NAMALWA (cell line): ENCODE measurements around the gene IGSF9B.

Experiments used
- DNase-seq: peaks from one replicate; pipeline ENCODE4 v3.0.0-alpha.2; 2015; ENCODE audit warnings: low spot score

Gene IGSF9B

DNA sequence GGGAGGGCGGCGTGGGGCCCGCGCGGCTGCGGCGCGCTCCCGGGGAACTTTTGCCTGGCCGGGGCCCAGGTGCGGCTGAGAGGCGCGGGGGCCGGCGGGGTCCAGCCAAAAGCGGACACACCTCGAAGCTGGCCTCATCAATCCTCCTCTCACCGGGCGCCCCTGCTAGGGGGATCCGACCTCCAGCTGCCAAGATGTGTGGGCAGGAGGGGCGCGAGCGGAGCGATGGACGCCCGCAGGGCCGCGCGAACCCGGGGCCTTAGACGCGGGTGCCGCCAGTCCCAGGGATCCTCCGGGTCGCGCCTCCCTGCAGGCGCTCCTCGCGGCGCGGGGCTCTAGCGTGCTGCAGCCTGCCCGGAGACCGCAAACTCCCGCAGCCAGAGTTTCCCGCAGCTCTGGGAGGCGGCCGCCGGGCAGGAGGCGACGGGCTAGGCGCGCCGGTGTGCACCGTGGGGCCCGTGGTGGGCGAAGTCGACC lies 785 bp downstream of the IGSF9B start:
- DNase-seq: no peak

DNA sequence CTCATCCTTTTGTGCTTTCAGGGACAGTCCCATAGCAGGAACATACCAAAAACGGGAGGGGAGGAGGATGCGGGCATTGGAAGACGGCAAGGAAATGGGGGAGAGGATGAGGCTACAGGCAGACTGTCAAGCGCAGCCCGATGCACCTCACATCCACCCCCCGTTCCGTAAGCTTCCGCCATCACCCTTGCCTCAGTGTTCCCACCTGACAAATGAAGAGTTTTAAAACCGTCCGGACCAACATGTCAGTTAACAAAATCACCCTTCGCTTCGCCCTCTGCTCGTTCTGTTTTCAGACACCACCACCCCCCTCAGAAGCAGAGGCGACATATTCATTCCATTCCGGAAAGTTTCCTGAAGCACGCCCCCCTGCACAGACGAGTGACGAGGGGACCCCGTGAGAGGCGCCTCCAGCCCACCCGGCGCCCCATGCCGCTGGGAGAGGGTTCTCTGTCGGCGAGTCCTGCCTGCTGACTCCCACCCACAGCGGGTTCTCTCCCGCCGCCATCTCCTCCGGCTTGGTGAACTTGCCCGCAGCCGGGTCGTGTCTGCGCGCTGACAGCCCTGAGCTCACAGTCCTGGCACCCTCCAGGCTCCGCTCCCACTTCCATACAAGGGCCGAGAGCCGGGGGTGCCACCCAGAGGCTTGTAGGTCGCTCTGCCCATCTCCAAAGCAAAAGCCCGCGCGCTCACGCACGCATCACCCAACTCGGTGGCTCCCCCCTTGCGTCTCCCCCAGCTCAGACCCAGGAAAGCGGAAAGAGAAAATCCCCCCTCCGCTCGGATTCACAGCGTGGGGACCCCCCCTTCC lies 1.5 kb downstream of the IGSF9B start:
- no peak for DNase-seq

DNA sequence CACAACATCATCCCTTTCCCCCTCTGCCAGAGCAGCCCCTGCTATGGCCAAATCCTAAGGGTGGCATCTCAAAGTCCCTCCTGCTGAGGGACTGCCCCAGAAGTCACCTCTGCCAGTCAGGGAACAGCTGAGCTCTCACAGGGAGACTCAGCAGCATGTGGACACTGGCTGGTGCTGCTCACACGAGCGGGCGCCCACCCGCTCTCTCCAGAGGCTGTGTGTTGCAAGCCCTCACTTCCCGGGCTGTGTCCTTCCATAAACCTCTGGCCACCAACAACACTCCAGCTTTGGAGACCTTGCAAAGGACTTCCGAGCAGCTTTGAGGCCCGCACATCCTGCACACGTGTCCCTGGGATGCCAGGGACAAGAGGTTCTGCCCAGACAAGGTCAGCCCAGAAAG lies 2.8 kb downstream of the IGSF9B start:
- DNase-seq: no peak

DNA sequence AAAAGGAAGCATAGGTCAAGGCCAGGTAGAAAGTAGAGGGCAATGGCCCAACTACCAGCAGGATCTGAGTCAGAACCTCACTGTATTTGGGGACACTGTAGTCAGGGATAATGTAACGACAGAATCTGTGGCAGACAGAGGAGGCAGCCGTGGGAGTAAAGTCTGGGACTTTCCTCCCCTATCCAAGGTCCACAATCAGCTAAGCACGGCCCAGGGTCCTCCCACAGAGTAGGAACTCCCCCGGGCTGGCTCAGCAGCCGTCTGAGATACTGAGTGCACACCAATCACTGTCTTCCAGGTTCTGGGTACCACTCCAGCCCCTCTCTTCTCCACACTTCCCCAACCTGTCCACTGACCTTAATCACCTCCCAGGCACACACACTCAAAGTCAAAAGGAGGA lies 3.2 kb downstream of the IGSF9B start:
- no peak for DNase-seq

DNA sequence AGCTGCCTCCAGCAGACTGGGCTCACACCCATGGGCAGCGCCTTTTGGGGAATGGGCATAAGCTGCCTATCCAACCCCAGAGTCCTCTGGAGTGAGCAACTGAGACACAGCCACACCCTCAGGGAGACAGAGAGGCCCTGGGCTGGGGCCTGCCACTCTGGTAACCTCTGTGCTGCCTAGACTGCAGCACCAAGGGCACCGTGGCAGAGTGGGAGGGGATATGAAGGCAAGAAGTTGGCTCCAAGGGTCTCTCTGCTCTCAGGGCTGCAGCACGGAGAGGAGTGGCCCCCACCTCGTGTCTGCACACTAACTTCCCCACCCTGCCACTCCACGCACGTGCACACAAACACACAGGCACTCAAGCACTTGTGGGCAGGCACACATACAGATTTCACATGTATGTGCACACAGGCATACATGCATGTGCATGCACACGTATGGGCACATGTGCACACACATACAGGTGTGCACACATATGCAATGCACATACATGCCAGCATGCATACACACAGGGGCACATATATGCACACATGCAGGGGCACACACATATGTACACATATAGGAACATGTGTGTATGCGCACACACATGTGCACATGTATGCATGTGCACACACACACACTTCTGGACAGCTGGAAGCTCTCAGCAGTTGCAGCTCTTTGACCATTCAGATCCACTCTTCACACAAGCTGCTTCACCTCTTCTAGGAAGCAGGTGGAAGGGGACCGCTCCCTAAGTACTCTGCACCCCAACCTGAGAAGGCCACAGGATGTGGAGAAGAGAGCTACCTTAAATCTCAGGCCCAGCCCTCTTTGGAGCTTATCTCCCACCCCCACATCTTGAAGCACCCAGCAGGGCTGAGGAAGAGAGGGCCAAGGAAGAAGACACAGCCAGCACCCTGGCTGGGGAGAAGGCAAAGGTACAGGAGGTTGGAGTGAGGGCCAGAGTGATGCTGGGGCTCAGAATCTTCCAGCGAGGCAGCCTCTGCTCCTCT lies 4.3 kb downstream of the IGSF9B start:
- DNase-seq: no peak

DNA sequence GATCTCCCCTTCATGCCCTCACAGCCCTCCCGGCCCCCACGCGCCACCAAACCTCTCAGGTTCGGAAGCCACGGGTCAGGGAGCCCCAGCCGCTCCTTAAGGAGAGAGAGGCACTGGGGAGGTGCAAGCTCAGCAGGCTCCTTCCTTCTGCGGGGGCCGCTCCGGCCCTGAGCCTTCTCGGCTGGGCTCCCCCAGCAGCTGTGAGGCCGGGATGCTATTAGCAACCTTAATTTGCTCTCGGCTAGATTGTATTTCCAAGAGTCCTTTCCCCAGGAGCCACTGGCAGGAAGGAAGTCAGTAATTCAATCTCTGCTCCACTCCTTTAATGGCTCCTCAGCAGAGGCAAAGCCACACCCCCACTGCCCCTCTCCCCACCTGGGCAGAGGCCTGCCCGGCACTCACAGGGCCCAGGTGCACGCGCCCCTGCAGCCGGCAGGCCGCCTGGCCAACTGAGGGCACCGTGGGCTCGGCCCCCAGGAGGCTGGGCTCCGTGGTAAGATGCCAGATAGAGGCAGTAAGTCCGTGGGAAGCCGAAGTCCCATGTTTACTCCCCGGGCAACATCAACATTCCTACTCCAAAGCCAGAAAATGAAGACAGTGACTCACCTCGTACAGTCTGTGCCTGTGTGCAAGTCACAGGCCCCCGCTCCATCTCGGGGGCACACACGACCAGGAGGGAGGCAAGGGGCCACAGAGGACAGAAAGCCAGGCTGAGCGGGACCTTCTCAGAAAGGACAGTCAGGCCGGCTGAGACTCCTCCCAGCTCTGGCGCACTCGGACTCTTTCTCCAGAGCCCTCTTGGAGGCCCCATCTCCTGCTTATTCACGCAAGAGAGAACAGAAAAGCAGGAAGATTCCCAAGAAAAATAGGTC lies 5.2 kb downstream of the IGSF9B start:
- no peak for DNase-seq

DNA sequence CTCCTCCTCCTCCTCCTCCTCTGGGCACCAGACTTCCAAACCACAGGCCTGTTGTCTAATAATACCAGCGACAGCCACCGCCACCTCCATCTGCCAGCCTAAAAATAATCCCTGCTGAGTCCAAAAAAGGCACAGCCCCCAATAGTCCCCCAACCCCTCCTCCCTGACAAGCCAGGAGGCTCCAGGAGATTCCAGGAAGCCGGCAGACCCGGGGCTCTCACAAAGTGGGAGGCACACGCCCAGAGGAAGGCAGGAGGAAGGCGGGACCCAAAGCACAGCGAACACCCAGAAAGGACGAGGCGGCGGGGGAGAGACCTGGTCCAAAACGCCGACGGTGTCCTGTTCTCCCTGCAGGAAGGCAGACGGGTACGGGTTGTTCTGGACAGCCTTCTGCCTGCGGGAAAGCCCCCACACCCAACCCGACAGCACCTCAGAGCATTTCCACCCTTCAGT lies 5.9 kb downstream of the IGSF9B start:
- no peak for DNase-seq

DNA sequence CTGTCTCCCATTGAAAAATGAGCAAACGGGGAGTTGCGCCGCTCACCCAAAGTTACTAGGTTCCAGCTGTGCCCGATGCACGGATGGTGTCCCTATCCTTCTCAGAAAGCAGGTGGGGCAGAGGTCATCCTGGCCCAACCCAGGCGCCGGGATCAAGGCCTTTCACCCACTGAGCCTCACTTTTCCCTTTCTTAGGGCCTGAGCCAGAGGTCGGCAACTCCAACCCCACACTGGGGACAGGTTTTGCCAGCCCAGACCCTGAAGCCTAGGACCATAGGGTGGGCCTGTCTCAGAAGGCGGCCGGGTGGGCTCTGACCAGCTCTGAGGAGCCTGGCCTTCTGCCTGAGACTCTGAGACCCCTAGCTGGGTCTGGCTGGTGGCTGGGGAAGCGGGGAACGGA lies 6.3 kb downstream of the IGSF9B start:
- DNase-seq: no peak

DNA sequence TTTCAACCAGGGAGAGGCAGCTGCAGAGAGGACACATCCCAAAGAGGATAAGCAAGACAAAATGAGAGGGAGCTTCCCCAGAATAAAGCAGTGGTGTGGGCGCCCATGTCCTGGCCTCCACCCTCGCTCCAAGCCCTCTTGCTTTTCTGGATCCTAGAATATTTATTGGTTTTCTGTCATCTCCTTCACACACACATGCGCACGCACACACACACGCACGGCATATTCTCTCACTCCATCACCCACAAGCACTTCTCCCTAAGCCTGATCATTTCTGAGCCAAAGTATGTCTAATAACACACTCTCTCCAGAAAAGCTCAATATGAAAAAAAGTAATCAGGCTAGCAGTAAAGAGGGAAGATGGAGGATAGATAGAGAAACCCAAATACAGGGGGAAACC lies 7.6 kb downstream of the IGSF9B start:
- no peak for DNase-seq

DNA sequence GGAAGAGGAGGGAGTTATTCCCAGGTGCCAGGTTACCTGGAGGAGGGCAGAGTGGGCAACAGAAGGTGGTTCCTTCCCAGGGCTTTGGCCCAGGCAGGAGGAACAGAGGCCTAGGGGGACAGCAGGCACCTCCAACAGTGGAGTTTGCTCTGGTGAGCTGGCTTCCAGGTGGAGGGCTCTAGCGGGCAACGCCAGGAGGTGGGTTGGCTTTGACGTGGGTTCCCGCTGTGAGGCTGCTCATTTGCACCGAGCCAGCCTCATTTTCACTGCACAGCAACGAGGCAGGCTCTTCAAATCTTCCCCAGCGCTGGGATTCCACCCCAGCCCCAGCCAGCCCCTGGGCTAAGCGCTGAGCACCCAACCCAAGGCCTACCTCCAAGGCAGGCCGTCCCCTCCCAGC lies 8.1 kb downstream of the IGSF9B start:
- DNase-seq: no peak

DNA sequence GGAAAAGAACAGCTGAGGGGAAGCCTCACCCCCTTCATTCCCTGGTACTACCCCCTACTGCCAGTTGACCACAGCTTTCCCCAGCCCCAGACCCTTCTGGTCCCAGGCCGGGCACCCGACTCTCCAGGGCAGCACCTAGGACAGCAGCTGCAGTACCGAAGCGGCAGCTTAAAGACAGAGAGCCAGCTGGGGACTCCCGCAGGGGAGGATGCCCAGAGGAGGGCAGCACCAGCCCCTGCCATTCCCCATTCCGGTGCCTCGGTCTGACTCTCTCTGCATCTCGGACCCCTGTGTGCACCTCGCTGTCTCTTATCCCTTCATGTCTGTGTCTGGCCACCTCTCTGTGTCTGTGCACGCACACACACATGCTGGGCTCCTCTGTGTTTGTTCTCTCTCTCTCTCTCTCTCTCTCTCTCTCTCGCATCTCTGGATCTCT lies 9.4 kb downstream of the IGSF9B start:
- peak; percentile 37 for DNase-seq

DNA sequence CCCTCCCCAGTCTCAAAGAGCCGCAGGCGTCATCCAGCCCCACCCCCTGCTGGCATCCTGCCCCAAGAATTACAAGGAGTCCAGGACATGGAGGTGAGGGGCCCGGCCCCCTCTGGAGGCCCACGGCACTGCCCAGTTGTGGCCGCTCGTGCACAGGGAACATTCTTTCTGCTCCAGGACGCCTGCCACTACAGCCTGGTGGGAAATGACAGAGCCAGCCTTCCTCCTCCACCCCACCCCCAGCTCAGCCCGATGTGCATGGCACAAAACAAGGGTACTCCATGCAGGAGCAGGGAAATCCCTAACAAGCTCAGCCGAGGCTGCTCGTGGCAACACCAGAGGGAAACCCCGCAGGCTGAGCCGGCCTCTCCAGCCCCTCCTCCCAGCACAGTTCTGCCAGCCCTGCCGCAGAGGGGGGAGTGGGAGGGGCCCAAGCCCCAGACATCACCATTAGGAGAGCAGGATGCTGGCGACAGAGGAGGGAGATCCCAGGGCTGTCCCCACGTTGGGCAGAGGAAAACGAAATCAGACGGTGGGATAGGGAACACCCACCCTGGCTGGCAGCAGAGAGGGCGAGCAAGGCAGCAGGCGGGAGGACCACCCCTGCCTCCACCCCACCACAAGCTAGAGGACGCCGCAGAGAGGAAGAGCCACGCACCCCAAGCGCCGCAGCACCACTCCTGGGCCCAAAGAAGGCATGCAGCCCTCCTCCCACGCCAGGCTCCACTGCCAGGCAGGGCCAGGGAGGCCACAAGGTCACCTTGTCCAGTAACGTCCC lies 10.0 kb downstream of the IGSF9B start:
- no peak for DNase-seq

DNA sequence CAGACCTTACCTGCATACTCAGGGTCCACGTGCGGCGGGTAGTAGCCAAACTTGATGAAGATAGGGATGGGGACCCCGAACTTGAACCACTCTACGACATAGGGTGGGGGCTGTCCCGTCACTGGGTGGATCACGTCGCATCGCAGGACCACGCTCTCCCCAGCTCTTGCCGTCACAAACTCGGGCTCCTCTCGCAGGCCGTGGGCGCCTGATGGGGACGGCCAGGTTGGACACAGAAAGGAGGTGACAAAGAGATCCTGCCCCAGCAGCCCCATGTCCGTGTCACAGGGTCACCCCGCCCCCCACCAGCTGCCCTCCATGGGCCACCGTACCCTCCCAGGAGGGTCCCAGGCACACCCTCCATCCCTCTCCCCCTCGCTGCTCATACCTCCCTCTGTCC lies 10.7 kb downstream of the IGSF9B start:
- no peak for DNase-seq

DNA sequence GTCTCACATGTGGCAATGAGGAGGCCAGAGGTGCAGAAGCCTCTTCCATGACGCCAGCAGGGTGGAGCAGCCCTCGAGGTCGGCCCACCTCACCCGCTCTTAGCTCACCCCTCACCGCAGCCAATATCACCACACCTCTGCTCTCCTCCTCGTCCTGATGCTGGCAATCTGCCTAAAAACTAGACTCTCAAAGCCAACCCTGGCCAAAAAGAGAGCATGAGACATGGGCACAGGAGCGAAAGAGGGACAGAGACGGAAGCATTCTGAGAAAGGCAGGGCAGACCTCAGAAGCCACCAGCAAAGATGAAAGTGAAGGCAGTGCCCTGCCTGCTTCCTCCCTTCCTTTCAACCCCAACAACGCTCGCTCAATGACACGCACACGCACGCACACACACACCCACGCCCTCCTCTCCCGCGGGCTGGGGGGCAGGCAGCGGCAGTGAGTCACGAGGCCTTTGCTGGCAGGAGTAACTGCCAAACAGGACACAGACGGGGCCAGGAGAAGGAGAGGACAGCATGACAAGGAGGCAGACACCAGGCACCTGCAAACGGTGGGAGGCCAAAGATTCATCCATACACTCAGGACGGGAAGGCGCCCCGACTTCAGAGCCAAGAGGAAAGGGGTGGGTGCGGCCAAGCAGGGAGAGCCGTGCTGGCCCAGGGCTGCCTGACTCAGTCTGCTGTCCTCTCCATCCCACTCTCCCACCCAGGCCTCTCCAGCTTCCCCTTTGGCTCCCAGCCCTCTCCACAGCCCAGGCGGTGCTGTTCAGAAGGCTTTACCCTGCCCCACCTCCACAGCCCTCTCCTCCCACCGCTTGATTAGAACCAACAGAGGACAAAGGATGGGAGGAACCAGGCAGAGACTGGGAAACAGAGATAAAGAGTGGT lies 11.4 kb downstream of the IGSF9B start:
- no peak for DNase-seq

DNA sequence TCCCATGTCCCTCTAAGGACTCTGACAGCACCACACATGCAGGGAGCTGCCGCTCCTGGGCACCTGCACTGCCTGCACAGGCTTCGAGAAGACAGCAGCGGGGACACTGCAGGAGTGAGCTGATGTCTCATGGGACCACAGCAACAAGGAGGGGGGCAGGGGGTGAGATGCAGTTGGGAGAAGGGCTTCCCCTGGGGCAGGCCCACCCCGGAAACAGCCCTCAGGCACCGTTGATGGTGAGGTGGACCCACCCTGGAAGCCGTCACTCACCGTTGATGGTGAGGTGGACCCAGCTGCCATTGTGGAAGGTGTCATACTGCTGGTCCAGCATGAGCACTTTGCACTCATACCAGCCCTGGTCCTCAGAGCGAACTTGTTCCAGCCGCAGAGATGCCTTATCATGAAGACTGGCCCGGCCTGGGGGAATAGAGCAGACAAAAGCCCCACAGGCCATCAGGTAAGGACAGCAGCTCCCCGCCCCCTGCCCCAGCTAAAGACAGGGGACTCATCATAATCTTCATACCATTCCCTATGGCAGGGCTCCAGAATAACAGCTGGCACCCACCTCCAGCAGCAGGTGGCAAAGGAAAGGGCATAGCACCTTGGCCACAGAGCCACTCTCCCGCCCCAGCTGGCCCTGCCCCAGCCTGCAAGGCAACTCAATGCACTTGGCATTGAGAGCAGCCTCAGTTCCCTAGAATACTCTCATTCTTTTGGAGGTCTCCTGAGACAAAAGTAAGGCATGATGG lies 12.6 kb downstream of the IGSF9B start:
- DNase-seq: no peak

DNA sequence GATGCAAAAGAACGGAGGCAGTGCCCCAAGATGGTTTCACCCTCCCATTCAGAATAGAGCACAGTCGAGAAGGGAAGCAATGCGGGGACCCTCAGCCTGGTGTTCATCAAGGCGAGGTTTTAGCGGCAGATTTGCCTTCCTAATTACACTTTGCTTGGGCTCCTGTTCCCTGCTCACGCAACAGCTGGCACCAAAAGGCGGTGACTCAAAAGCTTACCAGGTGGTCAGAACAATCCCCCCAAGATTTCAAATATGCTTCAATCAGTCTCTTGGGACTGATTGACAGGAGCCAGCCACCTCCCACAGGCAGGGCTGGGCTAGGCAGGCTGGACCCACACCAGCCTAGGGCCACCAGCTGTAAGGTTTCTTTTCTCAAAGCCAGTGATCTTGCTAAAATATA lies 14.2 kb downstream of the IGSF9B start:
- DNase-seq: no peak

DNA sequence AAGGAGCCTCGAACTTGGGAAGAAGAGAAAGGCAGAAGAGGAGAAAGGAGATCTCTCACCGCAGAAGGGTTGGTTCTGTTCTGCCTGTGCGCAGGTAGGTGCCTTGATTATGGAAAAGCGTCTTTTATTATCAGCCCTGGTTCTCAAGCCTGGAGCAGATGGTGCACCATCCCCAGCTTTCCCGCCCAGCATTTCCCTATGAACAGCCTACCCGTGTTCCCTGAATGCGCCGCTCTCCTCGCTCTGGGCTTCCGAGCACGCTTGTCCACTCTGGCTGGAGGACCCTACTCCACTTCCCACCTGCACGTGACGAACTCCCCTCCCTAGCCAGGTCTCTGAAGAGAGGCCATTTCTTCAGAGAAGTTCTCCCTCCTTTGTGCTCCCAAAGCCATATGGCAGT lies 15.2 kb downstream of the IGSF9B start:
- no peak for DNase-seq

DNA sequence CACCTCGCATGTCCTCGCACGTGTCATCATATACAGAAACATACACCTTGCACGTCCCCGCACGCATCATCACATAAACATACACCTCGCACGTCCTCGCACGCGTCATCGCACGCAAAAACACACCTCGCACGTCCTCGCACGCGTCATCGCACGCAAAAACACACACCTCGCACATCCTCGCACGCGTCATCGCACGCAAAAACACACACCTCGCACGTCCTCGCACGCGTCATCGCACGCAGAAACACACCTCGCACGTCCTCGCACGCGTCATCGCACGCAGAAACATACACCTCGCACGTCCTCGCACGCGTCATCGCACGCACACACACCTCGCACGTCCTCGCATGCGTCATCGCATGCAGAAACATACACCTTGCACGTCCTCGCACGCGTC lies 16.7 kb downstream of the IGSF9B start:
- DNase-seq: no peak

DNA sequence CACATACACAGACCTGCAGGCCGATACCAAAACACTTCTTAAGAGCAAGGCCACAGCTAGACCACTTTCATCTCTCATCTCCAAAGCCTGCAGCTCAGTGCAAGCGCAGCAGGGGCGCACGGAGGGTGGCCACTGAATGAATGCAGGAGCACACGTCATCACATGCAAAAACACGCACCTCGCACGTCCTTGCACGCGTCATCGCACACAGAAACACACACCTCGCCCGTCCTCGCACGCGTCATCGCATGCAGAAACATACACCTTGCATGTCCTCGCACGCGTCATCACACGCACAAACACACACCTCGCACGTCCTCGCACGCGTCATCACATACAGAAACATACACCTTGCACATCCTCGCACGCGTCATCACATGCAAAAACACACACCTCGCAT lies 17.2 kb downstream of the IGSF9B start:
- DNase-seq: no peak
